CD4-positive, alpha-beta T cell treated with Interleukin-17A for 1 hour (primary cell): ENCODE data around the gene SCEL.
"Not testable (repeated sequence)": the region's sequence is repeated elsewhere in the genome, so short reads cannot be mapped to it uniquely, and the experiment has no call there.

ENCODE experiments used
- DNase-seq: peaks from one replicate; pipeline ENCODE4 v3.0.0-alpha.2; 2020

The SCEL gene

DNA sequence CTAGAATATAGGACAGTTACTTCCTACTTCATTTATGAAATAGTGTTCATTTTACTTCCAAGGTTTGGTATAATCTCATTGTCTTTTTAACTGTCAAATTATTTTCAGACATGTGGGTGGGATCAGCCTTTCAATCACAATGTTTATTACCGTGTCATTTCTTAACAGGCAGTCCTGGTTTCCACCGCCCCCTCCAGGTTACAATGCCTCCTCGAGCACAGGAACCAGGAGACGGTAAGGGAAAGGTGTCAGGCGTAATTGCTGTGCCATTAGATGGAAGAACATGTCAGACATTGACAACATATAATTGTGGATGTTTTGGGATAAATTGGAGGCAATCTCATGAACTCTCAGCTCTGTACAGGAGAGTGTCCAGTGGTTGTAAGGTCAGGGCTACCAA is 36.5 kb downstream of the SCEL start:
- no peak for DNase-seq

DNA sequence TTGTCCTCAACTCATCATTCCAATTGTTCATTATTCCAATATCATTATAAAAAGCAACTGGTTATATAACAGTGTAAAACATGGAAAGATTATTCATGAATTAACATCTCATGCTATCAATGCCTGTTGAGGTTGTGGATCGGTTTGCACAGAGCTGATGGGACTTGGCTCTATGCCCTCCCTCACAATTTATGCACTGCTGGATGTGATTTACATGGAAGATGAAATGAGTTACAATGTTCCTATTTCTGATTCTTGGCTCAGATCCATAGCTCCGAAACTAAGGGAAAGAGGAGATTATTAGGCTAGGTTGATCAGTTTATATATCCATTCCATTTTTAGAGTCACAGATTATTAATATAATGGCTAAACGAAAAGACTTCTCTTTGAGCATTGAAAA is 38.6 kb downstream of the SCEL start:
- no peak for DNase-seq

DNA sequence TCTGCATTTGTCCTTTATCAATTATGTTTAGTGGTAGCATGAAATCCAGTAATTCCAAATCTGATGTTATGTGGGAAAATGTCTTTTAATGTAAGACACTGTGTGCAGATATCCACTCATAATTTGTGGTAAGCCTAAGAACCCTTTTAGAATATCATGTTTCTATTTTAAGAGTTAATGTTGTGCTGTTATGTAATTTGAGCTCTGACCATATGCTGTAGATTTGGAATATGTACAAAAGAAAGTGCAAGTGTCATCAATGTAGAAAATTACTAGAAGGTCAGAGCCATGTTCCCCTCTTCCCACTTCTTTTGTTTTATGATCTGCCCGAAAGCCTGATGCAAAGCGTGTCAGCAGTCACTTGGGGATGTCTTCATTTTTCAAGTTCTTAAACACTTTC is 44.5 kb downstream of the SCEL start:
- DNase-seq: no peak

DNA sequence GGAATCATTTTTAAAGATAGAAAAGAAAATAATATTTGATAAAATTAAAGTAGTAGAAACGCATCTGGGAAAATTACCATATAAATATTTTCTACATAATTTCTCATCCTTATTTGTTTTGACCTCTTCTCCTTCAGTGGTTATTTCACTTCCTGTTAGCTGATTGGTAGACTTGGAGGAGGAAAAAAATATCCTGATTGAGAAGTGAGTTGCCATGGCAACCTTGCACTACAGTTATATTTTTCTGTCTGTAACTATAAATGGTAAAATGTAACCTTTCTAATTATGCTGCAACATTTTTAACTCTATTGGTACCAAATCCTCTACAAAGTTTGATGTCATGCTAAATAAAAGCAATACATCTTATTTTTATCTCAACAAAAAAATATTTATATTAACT is 45.2 kb downstream of the SCEL start:
- DNase-seq: no peak

DNA sequence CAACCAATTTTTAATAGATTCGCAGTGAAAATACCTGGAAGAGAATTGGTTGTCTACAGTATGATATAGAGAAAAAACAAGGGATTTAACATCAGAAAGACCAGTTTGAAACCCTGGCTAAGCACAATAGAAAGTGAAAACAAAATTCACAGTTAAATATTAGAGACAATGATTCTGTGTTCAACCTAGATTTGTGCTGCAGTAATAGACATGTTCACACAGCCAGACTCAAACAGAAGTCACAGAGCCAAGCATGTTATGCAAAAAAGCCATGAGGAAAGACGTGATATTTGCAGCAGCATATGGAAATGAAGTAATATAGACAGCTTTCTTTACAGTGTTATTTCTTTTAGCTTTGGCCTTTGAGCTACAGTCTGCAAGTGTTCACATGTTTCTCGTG is 48.1 kb downstream of the SCEL start:
- no peak for DNase-seq

DNA sequence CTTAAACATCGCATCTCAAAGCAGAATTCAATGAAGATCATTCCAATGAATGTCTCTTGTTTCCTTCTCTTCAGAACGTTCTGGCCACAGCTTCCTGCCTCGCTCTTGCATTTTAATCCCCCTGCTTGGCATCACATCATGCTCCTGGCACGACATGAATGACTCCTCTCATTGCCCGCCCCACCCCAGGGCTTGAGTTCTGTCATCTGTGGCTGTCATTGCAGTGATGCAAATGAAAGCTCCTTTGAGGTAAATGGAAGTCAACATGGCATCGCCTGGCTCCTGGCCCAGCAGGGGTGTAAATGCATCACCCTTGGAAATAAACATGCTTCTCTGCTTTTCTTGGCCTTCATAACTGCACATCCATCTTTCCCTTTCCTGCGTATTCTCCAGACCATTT is 48.6 kb downstream of the SCEL start:
- no peak for DNase-seq

DNA sequence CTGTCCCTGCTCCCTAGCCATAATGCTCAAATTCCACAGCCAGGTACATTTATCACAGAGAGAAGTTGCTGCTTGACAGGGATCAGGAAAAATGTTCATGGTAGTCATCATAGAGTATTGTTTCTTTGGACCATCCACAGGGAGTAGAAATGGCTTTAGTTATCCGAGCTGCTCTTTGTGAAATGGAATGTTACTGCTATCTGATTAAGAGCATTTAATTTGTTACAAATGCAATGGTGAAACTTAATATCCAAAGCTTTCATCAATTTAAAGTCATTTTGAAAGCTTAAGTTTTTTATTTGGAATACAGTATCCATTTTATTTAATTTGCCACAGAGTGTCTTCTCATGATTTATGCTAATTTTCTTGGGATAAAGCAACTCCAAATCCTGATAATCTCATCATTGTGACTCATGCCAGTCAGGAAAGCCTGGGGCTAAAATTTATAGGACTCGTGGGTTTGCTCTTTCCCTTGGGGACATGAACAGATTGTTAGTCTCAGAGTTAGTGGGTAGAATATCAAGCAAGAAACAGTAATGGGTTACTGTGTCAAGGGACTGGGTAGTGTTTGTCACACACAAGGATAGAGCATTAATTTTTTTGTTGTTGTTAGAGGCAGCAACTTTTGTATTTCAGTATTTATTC is 59.8 kb downstream of the SCEL start:
- DNase-seq: no peak

DNA sequence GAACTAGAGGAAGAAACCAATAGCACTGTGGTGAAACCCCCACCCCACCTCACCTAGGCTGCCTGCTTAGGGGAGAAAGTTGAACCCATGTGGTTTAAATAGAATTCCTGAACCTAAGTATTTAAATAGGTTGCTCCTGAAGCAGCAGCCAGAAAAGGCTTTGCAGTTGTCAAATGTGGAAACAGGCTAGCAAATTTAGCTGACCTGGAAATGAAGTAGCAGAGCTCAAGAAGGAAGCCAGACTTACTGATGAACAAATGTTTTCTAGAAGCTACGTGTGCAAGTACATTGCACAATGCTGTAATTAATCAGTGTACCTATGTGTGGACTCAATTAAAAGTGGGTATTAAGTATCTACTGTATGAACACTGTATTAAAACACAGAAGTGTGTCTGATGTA is 61.3 kb downstream of the SCEL start:
- no peak for DNase-seq

DNA sequence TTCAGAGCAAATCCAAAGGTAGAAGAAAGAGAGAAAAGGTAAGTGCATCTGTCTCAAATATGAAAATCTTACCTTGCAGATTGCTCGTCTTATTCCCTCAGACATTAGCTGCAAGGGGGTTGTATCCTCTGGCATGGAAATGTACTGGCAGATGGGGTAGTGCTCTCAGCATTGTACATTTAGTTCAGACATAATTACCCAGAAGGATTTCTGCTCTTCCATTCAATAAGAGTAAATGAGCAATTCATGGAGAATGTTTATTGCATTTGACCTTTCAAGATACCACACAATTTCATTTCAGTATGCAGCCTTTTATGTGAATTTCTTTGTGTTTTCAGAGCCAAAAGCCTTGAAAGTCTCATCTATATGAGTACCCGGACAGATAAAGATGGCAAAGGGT is 63.8 kb downstream of the SCEL start:
- no peak for DNase-seq

DNA sequence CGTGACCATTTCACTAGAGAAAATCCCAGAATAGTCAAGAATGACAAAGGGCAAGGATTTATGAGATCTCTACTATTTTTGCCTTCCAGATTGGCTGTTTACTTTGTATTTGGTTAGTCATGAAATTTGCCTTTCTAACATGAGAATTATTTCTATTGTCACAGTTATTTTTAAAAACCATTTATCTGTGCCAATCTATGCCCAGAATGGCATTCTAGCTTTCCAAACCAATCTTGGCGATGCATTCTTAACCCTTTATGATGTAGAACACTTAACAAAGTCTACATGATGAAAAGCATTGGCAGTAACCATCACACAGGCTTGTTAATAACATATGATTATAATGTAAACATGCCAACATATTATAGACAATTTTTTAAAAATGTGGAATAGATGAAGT is 65.2 kb downstream of the SCEL start:
- DNase-seq: no peak

DNA sequence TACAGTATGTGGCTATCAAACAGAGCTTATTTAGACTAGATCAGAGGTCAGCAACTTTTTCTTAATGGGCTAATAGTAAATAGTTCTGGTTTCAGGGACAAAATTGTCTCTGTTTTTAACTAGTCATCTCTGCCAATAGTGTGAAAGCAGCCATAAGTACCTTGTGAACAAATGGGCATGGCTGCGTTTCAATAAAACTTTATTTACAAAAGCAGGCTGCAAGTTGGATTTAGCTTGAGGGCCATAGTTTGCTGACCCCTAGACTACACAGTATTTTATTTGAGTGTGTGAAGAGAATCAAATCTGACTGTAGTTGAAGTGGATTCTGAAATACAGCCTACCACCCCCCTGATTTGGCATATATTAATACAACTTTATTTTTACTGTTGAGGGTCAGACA is 75.6 kb downstream of the SCEL start:
- DNase-seq: no peak

DNA sequence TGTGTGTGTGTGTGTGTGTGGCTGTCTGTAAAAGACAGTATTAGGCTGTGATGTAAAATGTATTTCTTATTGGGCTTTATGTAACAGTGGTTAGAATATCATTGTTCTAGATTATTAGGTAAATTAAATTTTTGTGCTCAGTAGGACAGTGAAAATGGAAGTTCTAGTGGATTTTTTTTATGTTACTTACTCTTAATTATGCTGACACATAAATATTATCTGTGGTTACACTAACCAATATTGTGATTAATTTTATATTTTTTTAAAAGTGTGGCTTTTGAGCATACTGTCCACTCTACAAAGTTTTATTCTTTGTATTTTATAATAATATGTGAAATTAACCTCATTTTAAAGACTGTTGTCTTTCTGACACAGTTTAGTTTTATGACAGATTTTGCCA is 80.5 kb downstream of the SCEL start:
- DNase-seq: no peak

DNA sequence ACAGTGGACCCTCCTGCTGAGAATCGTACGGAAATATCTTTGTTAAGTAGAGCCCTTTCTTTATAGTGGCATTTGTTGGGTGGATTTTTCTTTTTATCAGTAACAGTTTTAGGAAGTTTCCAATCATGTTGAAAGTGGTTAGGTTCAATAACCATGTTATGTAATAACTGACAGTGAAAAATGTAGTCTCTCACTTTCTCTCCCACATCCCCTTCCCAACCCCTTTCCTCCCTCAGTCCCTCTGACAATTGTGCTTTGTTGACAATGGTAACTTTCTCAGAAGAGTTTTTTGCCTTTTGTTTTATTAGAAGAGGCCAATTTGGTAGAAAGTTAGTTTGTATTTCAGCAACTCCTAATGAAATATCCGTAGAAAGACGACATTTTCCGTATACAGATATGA is 84.1 kb downstream of the SCEL start:
- DNase-seq: no peak

DNA sequence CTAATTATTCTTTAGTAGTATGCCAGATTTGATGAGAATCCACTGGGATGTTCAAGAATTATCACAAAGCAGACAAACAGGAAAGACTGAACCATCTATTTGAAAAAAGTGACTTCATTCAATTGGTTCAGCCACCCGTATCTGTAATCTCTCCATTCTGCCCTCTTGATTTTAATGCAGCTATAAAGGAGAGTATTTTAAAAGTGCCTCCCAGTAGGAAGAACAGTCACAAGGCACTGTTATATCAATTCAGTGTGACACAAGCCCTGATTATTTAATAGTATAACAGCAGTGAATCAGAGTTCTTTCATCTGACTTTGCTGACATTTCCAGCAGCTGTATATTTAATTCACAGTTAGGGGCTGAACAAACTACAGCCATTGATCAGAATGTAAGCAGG is 84.6 kb downstream of the SCEL start:
- DNase-seq: no peak

DNA sequence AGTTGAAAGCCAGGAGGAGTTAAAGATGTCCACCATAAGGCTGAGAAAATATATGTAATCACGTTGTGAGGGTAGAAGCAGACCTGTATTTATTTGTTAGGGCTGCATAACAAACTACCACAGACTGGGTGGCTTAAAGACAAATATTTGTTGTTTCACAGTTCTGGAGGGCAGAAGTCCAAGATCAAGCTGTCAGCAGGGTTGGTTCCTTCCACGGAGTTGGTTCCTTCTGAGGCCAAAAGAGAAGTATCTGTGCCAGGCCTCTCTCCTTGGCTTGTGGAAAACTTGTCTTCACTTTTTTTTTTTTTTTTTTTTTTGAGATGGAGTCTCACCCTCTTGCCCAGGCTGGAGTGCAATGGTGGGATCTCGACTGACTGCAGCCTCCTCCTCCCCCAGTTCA is 88.3 kb downstream of the SCEL start:
- no peak for DNase-seq

DNA sequence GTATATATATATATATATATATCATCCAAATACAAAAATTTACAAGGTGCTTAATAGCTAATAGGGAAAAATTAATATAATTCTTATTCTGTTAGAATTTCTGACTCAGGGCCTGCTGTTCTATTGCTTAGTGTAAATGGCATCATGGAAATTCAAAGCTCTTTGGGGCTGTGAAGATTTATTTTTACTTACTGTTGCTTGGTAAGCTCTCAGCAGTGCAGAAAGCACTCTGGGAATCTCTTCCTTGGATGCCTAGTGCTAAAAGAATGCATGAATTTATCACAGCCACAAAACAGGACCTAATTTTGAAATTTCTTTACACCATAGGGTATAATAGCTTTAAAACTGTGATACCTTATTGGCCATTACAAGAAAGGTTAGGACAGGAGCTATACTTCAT is 92.7 kb downstream of the SCEL start:
- no peak for DNase-seq

DNA sequence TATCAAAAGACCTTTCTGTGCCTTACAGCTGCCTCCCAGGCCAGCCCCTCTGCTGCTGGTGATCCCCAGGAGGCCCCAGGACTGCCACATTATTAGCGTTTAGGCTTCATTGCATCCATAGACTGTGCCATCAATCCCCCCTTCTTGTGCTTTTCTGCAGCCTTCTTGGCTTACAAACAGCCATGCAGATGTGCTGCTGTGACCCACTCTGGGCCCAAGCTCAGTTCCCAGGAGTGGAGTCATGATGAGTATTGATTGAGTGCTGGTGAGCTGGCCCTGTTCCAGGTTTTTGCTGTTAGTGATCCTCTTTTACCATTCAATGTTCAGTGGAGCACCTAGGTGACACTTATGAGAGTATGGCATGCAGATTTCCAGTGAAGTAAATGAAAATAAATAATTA is 102.1 kb downstream of the SCEL start:
- no peak for DNase-seq

DNA sequence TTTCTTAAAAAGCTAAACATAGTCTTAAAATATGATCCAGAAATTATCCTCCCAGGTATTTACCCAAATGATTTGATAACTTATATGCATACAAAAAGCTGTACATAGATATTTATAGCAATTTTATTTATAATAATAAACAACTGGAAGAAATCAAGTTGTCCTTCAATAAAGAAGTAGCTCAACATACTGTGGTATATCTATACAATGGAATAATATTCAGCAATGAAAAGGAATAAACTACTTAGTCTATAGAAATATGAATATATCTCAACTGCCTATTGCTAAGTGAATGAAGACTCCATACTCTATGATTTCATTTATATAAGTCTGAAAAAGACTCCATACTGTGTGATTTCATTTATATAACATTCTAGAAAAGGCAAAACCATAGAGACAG is 114.9 kb downstream of the SCEL start:
- DNase-seq: no peak

DNA sequence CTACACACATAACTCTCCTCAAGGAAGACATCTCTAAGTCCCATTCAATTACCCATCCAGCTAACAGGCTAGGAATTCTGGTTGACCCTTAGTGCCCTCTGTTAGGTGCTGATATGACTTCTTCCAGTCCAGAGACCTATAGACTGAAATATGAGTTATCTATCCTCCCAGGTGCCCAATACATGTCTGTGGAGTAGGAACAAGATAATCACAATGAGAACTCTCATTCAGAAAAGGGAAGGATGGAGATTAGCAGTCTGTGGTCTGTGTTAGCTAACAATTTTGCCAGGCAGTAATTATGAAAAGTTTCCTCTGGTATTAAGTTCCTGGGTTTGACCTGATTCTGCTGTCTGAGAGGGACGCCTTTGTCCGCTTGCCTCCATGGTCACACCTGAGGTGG is 117.8 kb downstream of the SCEL start:
- DNase-seq: no peak

DNA sequence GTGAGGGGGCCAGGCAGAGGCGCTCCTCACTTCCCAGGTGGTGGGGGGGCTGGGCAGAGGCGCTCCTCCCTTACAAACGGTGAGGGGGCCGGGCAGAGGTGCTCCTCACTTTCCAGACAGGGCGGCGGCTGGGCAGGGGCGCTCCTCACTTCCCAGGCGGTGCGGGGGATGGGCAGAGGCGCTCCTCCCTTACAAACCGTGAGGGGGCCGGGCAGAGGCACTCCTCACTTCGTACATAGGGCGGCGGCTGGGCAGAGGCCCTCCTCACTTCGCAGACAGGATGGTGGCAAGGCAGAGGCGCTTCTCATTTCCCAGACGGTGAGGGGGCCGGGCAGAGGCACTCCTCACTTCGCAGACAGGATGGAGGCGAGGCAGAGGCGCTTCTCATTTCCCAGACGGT is 124.5 kb downstream of the SCEL start:
- not testable (repeated sequence) for DNase-seq

DNA sequence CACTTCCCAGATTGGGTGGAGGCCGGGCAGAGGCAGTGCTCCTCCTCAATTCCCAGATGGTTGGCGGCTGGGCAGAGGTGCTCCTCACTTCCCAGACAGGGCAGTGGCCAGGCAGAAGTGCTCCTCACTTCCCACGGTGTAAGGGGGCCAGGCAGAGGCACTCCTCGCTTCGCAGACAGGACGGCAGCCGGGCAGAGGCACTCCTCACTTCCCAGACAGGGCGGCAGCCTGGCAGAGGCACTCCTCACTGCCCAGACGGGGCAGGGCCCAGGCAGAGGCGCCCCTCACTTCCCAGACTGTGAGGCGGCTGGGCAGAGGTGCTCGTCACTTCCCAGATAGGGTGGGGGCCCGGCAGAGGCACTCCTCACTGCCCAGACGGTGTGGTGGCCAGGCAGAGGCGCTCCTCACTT is 125.3 kb downstream of the SCEL start:
- no peak for DNase-seq

DNA sequence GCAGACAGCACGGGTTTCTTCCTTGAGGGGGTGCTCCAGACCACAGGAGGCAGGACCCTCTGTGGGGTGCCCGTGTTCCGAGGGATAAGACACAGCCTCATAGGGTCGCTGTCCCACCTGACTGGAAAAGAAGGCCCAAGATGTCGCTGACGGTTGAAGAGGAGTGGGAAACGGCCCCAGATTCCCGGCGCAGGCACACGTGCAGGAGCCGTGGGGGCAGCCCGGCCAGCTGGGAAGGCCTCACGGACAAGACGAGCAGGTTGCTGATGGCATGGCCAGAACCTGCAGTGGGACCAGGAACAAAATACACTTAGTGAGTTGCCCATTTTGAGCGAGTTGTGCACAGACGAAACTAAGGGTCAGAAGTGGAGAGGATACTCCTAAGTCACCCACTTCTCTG is 126.8 kb downstream of the SCEL start:
- not testable (repeated sequence) for DNase-seq

DNA sequence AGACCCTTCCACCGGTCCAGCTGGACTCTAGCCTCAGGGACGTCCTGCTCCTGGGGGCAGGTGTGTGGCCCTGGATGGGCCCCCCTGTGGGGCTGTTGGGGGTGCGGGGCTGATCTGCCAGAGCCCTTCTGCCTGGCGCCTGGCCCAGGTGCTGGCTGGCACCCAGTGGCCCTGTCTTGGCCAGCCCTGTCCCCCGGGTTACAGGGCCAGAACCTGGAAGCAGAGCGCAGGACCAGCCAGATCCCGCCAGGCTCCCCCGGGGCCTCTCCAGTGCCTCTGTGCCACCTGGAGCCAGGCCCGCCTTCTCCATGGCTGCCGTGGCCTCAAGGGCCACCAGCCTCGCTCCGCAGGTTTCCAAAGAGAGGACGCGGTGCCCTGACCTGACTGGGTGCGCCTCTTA is 127.3 kb downstream of the SCEL start:
- DNase-seq: not testable (repeated sequence)

DNA sequence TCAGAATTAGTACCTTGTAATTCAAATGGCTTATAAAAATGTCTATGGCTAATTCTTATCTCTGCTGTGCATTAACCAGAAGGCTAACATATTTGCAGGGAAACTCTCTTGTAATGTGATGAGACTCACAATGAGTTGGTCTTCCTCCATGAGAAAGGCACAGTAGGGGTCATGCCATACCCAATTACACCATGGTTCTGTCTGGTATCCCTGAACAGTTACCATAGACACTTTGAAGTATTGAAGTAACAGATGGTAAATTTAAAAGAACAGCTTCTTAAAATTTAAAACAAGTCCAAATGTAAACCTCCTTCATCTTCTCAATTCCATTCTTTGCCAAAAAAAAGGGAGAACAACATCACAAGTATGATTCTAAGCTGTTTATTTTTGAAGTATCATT is 139.3 kb downstream of the SCEL start:
- no peak for DNase-seq

DNA sequence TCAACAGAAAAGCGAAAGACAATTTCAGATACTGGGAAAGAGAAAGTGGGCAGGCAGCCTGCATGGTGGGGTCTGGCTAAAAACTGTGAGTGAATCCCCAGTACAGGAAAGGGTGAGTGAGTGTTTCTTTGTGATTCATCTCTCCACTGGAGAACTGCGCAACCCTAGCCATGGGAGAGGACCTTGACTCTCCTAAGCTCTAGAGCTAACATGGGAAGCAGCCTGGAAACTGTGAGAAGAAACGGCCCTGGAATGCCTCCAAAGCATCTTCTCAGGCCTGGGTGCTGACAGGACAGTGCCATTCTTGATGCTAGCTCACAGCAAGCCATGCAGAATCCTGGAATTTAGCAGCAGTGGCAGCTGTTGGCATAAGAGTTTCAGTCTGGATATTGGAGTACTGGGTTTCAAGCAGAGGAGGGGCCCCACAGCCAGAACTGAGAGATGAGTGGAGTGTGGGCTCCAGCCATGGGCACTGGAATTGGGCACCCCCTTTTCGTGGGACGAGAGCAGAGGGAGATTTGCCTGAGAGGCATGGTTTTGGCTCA is 143.3 kb downstream of the SCEL start:
- no peak for DNase-seq

DNA sequence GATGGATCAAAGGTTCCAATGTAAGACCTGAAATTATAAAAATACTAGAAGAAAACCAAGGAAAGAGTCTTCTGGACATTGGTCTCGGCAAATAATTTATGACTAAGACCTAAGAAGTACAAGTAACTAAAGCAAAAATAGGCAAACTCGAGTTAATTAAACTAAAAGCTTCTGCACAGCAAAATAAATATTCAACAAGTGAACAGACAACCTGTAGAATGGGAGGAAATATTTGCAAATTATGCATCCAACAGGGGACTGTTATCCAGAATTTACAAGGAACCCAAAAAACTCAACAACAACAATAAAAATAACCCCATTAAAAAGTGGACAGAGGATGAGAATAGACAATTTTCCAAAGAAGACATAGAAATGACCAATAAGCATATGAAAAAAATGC is 152.3 kb downstream of the SCEL start:
- DNase-seq: no peak
